Stimulated activated naive CD8-positive, alpha-beta T cell treated with anti-CD3 and anti-CD28 coated beads, Interleukin-15, Interleukin-2, amounts not matched to agents 100 ng/mL and 50 ng/mL, for 24 hours (primary cell): Measurements from ENCODE around the gene HSD17B14.
A peak's percentile ranks its signal among the peaks of the same experiment; 100 is the strongest.
"Not testable (repeated sequence)": the region's sequence is repeated elsewhere in the genome, so short reads cannot be mapped to it uniquely, and the experiment has no call there.

ENCODE experiments used
- H3K27ac Mint-ChIP-seq: one replicate; pipeline ENCODE4 v1.8.0; 2021; ENCODE audit warnings: mild to moderate bottlenecking, mixed read lengths
- H3K27me3 Mint-ChIP-seq: one replicate; pipeline ENCODE4 v1.8.0; 2021; ENCODE audit warnings: mixed read lengths
- H3K36me3 Mint-ChIP-seq: one replicate; pipeline ENCODE4 v1.8.0; 2021; ENCODE audit warnings: low read depth, mixed read lengths
- H3K4me1 Mint-ChIP-seq: one replicate; pipeline ENCODE4 v1.8.0; 2021; ENCODE audit warnings: low read depth, mixed read lengths
- H3K4me3 Mint-ChIP-seq: one replicate; pipeline ENCODE4 v1.8.0; 2021; ENCODE audit warnings: mild to moderate bottlenecking, mixed read lengths
- H3K9me3 Mint-ChIP-seq: one replicate; pipeline ENCODE4 v1.8.0; 2021; ENCODE audit warnings: mixed read lengths

Gene HSD17B14

GRCh38 chr19:48836089-48837017 lies at the start of gene HSD17B14:
TSS of gene HSD17B14 (minus strand) at chr19:48836491. CDS start at chr19:48836411, 80 bp downstream.
- Mint-ChIP-seq H3K36me3 (no peaks in the 10 kb centered on the region), H3K4me3 (peak within 1 kb of the TSS; percentile 85), H3K27ac (peak within 1 kb of the TSS; percentile 88), H3K9me3 (no peaks in the 10 kb centered on the region), H3K27me3 (no peaks in the 10 kb centered on the region), H3K4me1 (peaks cover 20% of the 10 kb centered on the region)

GRCh38 chr19:48883726-48884125 lies 47.4 kb upstream of the HSD17B14 start:
- Mint-ChIP-seq H3K27ac (no peak overlapping the region), H3K9me3 (no peaks in the 10 kb centered on the region), H3K27me3 (no peaks in the 10 kb centered on the region), H3K4me3 (no peak overlapping the region), H3K4me1 (peaks cover under 1% of the 10 kb centered on the region), H3K36me3 (peaks cover 2% of the 10 kb centered on the region)

GRCh38 chr19:48881741-48882657 lies 45.7 kb upstream of the HSD17B14 start:
- peaks cover 16% of the 10 kb centered on the region for H3K4me1 Mint-ChIP-seq
- H3K4me3 Mint-ChIP-seq: no peak overlapping the region
- H3K36me3 Mint-ChIP-seq: peaks cover 18% of the 10 kb centered on the region
- no peak overlapping the region for H3K27ac Mint-ChIP-seq
- H3K27me3 Mint-ChIP-seq: no peaks in the 10 kb centered on the region
- no peaks in the 10 kb centered on the region for H3K9me3 Mint-ChIP-seq

- H3K27ac Mint-ChIP-seq, H3K4me3 Mint-ChIP-seq, H3K9me3 Mint-ChIP-seq, H3K27me3 Mint-ChIP-seq: not testable (repeated sequence)
- H3K4me1 Mint-ChIP-seq: peaks cover 35% of the 10 kb centered on the region
- peaks cover 37% of the 10 kb centered on the region for H3K36me3 Mint-ChIP-seq
Observed at GRCh38 chr19:48879696-48880095, 43.4 kb upstream of the HSD17B14 start.

- Mint-ChIP-seq H3K4me3 (no peak overlapping the region), H3K4me1 (peaks cover 41% of the 10 kb centered on the region), H3K27me3 (no peaks in the 10 kb centered on the region), H3K36me3 (peaks cover 43% of the 10 kb centered on the region), H3K27ac (no peak overlapping the region), H3K9me3 (no peaks in the 10 kb centered on the region)
Observed at GRCh38 chr19:48879025-48879637, 42.8 kb upstream of the HSD17B14 start.

GRCh38 chr19:48878196-48879024 lies 42.1 kb upstream of the HSD17B14 start:
- Mint-ChIP-seq H3K27ac (peak overlapping the region; percentile 19), H3K4me3 (no peak overlapping the region), H3K9me3 (no peaks in the 10 kb centered on the region), H3K27me3 (no peaks in the 10 kb centered on the region), H3K4me1 (peaks cover 48% of the 10 kb centered on the region), H3K36me3 (peaks cover 50% of the 10 kb centered on the region)

GRCh38 chr19:48877855-48878195 lies 41.5 kb upstream of the HSD17B14 start:
- H3K27me3 Mint-ChIP-seq: no peaks in the 10 kb centered on the region
- H3K4me1 Mint-ChIP-seq: peaks cover 53% of the 10 kb centered on the region
- peaks cover 56% of the 10 kb centered on the region for H3K36me3 Mint-ChIP-seq
- H3K27ac Mint-ChIP-seq: no peak overlapping the region
- no peaks in the 10 kb centered on the region for H3K9me3 Mint-ChIP-seq
- no peak overlapping the region for H3K4me3 Mint-ChIP-seq

GRCh38 chr19:48876043-48876981 lies 40.0 kb upstream of the HSD17B14 start:
- Mint-ChIP-seq H3K36me3 (peaks cover 62% of the 10 kb centered on the region), H3K4me3 (peak overlapping the region; percentile 99), H3K27ac (peak overlapping the region; percentile 94), H3K4me1 (peaks cover 60% of the 10 kb centered on the region)
- not testable (repeated sequence) for H3K27me3 Mint-ChIP-seq, H3K9me3 Mint-ChIP-seq

GRCh38 chr19:48874303-48875135 lies 38.2 kb upstream of the HSD17B14 start:
- H3K4me3 Mint-ChIP-seq: peak overlapping the region; percentile 99
- no peaks in the 10 kb centered on the region for H3K27me3 Mint-ChIP-seq
- peaks cover 62% of the 10 kb centered on the region for H3K36me3 Mint-ChIP-seq
- peak overlapping the region; percentile 94 for H3K27ac Mint-ChIP-seq
- no peaks in the 10 kb centered on the region for H3K9me3 Mint-ChIP-seq
- H3K4me1 Mint-ChIP-seq: peaks cover 60% of the 10 kb centered on the region

- peak overlapping the region; percentile 99 for H3K4me3 Mint-ChIP-seq
- peaks cover 62% of the 10 kb centered on the region for H3K4me1 Mint-ChIP-seq
- H3K27me3 Mint-ChIP-seq: no peaks in the 10 kb centered on the region
- peaks cover 60% of the 10 kb centered on the region for H3K36me3 Mint-ChIP-seq
- peak overlapping the region; percentile 94 for H3K27ac Mint-ChIP-seq
- H3K9me3 Mint-ChIP-seq: no peaks in the 10 kb centered on the region
Observed at GRCh38 chr19:48873476-48874302, 37.4 kb upstream of the HSD17B14 start.

- Mint-ChIP-seq H3K36me3 (peaks cover 53% of the 10 kb centered on the region), H3K27ac (peak overlapping the region; percentile 94), H3K4me1 (peaks cover 59% of the 10 kb centered on the region), H3K9me3 (no peaks in the 10 kb centered on the region), H3K27me3 (no peaks in the 10 kb centered on the region), H3K4me3 (peak overlapping the region; percentile 99)
Observed at GRCh38 chr19:48872884-48873475, 36.7 kb upstream of the HSD17B14 start.
